Activated CD4-positive, alpha-beta T cell treated with anti-CD3 and anti-CD28 coated beads, Interleukin-2, amount 50 U/mL, for 4 hours (primary cell): Measurements from ENCODE around the gene CBX2.
"Not testable (repeated sequence)": the region's sequence is repeated elsewhere in the genome, so short reads cannot be mapped to it uniquely, and the experiment has no call there.

Experiments
- DNase-seq, 2 experiments: peaks; one replicate each; pipeline ENCODE4 v3.0.0-alpha.2; 2020

Gene CBX2

GRCh38 chr17:79772726-79773125 lies 5.2 kb upstream of the CBX2 start:
- DNase-seq: not testable (repeated sequence)

GRCh38 chr17:79774561-79774975 lies 3.4 kb upstream of the CBX2 start:
- DNase-seq: no peak

- no peak for DNase-seq
Observed at GRCh38 chr17:79775632-79776031, 2.3 kb upstream of the CBX2 start.

- no peak for DNase-seq
Observed at GRCh38 chr17:79776376-79777119, 1.4 kb upstream of the CBX2 start.

GRCh38 chr17:79777120-79777893 lies 641 bp upstream of the CBX2 start:
- no peak for DNase-seq

DNA sequence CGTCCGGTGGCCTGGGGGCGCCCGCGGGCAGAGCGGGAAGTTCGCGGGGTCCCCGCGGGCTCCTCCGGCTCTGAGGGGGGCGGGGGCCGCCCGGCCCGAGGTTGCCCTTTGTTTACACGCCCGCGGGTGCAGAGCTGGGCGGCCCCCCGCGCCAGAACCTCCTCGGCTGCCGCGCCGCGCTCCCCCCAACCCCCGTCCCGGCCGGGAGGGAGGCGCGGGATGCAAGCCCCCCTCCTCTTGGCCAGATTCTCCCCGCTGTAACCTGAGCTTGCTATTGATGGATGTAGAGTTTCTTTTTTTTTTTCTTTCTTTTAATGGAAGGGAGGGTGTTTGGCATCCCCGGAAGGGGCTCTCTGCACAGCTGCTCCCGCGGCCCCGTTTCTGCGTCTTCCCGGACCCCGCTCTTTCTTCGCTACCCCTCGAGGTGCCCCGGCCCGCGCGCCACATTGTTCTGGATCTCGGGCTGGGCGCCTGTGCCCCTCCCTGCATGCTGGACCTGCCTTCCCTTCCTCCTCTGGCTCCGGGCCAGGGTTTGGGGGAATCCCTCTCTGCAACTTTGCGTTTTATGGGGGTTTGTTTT lies 646 bp downstream of the CBX2 start:
- DNase-seq: no peak

DNA sequence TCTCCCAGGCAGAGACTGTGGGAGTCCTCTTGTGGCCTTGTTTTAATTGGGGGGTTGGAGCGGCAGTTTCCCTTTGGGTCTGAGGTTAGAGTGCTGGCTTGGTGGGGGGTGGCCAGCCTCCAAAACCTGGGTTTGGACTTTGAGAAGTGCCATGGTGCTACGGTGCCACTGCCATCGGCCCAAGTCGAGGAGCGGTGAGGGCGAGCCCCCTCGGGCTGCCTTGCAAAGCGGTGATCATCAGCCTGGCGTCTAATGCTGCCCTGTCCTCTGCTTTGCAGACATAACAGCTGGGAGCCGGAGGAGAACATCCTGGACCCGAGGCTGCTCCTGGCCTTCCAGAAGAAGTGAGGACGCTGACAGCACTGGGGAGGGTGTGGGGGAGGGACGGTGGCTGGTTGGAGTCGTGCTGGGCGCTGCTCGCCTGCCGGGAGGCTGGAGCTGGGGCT lies 1.2 kb downstream of the CBX2 start:
- DNase-seq: no peak

DNA sequence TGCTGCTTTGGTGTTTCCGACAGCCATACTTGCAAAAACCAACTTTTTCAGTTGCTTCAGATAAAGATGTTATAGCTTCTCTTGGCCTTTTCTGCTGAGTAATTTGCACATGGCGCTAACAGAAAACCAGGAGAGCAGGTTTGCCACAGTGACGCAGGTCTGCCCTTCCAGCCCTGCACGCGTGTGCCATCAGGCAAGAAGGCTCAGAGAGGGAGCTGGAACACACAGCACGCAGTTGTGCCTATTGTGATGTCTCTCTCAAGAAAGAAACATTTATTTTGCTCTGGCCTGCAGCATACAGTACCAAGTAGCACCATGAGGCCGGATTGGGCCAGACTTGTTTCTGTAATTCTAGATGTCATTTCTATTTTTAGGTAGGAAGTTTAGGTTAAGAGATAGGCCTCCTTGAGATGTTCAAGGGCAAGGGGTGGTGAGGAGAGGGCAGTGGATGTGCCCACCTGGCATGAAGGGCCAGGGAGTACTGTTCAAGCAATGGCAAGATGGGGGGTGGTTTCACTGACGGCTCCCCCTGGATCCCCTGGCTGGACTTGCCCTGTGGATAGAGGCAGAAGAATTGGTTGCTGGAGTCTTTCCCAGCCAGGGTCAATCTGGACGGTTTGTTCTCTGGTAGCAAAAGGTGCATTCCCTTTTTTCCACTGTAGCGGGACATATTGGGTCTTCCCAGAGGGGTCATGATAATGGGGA lies 1.9 kb downstream of the CBX2 start:
- no peak for DNase-seq

DNA sequence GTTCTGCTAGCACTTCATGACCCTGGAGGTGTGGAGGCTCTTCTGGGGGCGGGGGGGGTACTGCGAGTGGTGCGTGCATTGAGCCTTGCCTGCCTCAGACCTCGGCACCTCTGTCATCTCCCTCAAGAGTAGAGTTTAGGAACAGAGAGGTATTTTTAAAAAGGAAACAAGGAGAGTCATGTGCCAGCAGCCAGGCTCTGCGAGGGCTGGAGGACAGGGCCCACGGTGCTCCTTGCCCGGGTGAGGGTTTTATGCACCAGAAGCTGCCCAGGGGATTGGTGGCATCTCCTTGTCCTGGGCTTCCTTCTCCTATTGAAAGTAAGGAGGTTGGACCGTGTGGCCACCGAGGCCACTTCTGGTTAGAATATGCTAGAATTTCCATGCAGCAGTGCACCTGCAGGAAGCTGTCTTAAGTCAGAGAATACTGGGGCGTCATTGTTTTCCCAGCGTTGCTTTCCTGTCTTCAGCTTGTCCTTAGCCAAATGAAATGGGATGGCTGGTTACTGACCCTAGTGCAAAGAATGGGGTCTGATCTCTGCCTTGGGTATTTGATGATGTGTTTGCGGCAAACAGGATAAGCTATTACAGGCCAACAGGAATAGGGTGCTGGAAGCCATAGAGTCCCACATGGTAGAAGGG lies 3.2 kb downstream of the CBX2 start:
- no peak for DNase-seq

DNA sequence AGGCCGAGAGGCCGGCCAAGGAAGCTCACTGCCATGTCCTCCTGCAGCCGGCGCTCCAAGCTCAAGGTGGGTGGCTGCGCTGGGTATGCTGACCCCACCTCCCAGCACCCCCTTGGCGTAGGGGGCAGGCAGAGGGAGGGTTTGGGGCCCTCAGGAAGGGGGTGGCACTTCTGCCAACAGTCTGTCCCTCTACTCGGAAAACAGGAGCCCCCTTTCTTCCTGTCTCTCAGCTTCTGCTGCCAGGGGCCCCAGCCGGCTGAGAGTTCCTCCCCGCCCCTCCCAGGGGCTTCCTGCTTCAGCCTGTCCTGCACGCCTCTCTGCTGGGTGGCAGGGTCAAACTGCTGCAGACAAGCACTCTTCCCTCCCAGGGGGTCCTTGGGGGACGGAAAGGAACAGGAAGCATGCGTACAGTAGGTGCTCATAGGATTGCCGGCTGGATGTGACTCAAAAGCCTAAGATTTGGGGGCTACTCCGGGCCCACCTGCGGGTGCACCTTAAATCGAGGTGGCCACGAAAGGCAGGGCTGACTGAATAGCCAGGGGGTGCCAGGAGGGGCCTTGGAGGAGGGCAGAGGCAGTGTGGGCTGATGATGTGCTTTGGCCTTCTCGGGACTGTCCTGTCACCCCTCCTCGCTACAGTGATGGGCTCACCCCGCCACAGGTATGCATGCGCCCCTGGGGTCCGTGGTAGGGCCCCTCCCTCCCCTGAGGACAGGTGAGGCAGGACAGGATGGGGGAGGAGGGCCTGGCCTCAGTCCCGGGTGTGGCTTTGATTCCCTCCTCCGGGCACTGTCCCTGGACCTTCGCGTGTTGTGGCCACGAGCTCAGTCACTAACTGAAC lies 4.0 kb downstream of the CBX2 start:
- DNase-seq: no peak

DNA sequence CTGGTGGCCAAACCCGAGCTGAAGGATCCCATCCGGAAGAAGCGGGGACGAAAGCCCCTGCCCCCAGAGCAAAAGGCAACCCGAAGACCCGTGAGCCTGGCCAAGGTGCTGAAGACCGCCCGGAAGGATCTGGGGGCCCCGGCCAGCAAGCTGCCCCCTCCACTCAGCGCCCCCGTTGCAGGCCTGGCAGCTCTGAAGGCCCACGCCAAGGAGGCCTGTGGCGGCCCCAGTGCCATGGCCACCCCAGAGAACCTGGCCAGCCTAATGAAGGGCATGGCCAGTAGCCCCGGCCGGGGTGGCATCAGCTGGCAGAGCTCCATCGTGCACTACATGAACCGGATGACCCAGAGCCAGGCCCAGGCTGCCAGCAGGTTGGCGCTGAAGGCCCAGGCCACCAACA lies 5.9 kb downstream of the CBX2 start:
- DNase-seq: no peak

DNA sequence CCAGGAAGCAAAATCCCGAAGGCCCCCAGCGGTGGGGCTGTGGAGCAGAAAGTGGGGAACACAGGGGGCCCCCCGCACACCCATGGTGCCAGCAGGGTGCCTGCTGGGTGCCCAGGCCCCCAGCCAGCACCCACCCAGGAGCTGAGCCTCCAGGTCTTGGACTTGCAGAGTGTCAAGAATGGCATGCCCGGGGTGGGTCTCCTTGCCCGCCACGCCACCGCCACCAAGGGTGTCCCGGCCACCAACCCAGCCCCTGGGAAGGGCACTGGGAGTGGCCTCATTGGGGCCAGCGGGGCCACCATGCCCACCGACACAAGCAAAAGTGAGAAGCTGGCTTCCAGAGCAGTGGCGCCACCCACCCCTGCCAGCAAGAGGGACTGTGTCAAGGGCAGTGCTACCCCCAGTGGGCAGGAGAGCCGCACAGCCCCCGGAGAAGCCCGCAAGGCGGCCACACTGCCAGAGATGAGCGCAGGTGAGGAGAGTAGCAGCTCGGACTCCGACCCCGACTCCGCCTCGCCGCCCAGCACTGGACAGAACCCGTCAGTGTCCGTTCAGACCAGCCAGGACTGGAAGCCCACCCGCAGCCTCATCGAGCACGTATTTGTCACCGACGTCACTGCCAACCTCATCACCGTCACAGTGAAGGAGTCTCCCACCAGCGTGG lies 6.5 kb downstream of the CBX2 start:
- no peak for DNase-seq

DNA sequence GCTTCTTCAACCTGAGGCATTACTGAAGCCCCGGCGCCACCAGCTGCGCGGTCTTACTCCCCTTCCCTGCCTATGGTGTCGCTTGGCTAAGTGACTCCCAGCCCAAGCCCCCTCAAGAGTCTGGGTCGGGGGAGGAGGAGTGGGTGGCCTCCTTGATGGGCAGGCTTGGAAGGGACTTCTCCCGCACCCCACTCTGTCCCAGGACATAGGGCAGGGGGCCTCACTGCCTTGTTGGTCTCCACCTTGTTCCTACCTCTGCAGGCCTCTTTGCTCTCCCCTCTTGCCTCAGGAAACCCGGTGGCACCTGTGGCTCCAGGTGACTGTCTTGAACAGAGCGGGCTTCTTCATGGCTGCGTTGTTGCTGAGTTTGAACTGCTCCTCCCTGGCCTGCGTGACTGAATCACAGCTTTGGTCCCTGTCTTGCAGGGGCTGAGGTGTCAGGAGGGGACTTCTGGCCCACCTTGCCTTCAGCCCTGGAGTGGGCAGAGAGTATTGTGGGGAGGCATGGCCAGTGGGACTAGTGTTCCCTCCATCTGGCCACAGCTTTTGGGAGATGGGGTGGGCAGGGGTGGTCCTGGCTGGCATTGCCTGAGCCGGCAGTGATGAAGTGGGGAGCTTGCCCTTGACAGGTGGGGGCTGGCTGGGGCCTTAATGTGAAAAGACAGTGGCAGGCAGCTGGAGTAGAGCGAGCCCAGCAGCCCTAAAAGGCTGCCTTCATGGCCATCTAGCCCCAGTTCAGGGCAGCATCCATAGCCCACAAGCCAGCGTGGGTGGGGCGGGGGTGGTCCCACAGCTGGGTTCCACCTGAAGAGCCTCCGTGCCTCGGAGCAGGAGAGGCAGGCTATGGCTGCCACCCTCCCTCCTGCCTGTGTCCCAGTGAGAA lies 7.3 kb downstream of the CBX2 start:
- DNase-seq: no peak

DNA sequence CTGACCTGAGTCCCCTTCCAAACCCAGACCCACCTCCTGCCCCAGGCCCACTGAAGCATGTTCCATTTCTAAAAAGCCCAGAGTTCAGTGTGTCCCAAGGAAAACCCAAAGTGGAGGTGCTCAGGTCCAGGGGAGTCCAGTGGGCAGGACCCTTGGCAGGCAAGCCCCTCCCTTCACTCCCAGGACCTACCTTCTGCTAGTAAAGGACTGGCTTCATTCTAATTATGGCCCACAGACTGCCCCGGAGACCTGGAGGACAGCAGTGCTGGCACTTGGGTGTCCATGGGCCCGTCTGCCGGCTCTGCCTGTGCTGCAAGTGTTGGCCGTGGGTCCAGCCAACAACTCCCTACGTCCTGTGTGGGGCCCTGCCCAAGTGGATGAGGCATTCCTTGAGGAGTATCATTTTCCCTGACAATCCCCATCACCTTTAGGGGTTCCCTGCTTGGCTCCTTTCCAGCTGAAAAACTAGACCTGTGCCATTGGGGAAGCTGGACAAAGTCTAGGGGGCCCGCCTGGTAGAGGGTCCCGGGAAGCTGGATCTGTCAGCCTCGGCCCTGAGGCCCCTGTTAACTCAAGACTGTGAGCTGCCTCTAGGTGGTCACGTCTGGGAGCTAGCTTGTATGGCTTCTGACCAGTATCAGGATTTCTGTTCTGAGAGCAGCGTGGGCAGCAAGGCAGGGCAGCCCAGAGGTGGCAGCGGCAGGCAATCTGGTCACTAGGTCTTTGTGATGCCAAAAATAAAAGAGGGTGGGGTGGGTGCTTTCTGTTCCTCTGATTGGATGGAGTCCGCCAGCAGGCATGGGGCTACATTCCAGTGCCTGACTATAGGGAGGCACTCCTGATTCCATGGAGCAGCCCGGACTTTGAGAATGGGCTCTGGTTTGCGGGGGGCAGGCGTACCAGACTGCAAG lies 8.2 kb downstream of the CBX2 start:
- no peak for DNase-seq

DNA sequence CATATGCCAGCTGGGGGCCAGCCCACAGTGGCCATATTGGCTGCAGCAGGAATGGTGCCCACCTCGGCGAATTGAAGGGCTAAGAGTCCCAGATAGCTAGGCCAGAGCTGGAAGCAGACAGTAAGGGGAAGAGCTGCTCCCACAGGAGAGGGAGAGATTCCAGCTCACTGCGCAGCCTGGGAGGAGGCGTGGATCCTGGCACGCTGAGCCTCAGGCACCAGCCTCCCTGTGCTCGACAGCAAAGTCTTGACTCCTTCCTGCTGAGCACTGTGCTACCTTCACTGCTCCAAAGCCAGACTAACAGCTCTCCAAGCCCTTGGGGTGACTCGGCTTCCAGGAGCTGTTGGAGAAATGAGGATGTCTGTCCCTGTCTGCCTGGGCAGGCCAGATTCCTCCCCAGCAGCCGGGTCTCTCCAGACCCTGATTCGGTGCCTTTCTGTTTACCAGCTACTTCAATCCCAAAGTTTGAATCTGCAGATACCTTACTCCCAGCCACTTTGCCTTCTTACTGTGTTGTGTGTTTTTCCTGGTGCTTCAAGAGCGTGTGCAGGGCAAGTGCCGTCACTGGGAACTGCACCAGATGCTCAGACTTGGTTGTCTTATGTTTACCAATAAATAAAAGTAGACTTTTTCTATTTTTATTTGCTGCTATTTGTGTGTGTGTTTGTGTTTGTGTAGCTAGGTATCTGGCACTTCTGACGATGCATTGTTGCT lies 9.1 kb downstream of the CBX2 start:
- DNase-seq: no peak

DNA sequence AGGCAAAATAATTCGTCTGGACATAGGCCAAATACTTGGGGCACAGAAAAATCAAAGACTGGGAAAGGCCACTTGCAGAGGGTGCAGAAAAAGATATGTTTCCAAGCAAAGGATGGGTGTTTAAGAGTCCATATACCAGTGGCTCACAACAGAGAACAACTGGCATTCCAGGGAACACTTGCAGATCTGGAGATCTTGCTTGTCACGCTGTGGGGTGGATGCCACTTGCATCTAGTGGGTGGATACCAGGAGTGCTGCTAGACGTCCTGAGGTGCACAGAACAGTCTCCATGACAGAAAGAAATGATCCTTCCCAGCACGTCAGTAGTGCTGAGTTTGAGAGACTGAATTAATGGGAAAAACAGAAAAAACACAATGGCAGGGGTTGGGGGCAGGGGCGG lies 10.5 kb downstream of the CBX2 start:
- no peak for DNase-seq

GRCh38 chr17:79788989-79789942 lies 11.3 kb downstream of the CBX2 start:
- no peak for DNase-seq
